HCT116 (cell line): Measurements from ENCODE around the gene CDK18. TPM values are rescaled to one million over a fixed set of nuclear protein-coding genes. Genes with fewer than 3 reads are reported as not detected.
A peak's percentile ranks its signal among the peaks of the same experiment; 100 is the strongest.

ENCODE experiments used
- ATAC-seq: fragments of 200-7000 bp; cut with Tn5 transposase; 2 replicates; pipeline ENCODE4 v1.9.1; 2020; ENCODE audit warnings: mild to moderate bottlenecking, moderate library complexity
- BruUV-seq: library from RNA; stranded (reverse); fragments of 400-500 nt; replicated peaks from 2 replicates; lab custom pipeline; 2021; lab: Mats Ljungman, UMichigan
- CTCF ChIA-PET: fragments of 300-600 bp; sonication (Branson Sonifier 250); formaldehyde crosslinking; loops from one replicate; lab custom pipeline; 2021; ENCODE audit warnings: antibody characterized with exemption; lab: Charles Lee
- POLR2A ChIA-PET: fragments of 300-600, 350-600 bp; sonication (Branson Sonifier 250); formaldehyde crosslinking; loops from one replicate; lab custom pipeline; 2021; ENCODE audit warnings: antibody characterized with exemption; lab: Charles Lee
- RAD21 ChIA-PET, 2 experiments: fragments of 300-600 bp; sonication (Branson Sonifier 250); formaldehyde crosslinking; loops; one replicate each; lab custom pipeline; 2023; ENCODE audit warnings: low total read pairs in 2 of 2; ENCODE audit not compliant: uncharacterized antibody in 2 of 2, unreplicated experiment in 2 of 2, low non-redundant PET in 1 of 2; lab: Charles Lee
- DNase-seq: peaks from one replicate; pipeline ENCODE4 v3.0.0-alpha.2; 2010; ENCODE audit warnings: low read depth, low spot score
- H2AFZ ChIP-seq: fragments of 200-600 bp; shearing (Covaris generic), sonication (generic); 2 replicates; pipeline ENCODE4 v1.6.1; 2017; ENCODE audit warnings: low read depth, mixed run types, mixed read lengths, antibody characterized with exemption, low read length; ENCODE audit not compliant: poor library complexity, severe bottlenecking
- H3K27ac ChIP-seq: 2 replicates; pipeline ENCODE4 v1.5.1; 2012; ENCODE audit warnings: low read depth, low read length
- H3K27me3 ChIP-seq: fragments of 200-600 bp; sonication (generic); 2 replicates; pipeline ENCODE4 v1.6.1; 2016; ENCODE audit warnings: mixed run types, low read length, mixed read lengths; ENCODE audit not compliant: insufficient read depth
- H3K36me3 ChIP-seq, 2 experiments: fragments of 200-500 bp in 1 of 2; fragments of 200-600 bp in 1 of 2; sonication (Bioruptor generic) in 1 of 2; sonication (generic) in 1 of 2; 2 replicates each; pipeline versions ENCODE4 v1.5.1 to v1.6.1; 2014 to 2016; ENCODE audit warnings: low read length in 2 of 2, inconsistent platforms in 1 of 2, mixed read lengths in 1 of 2, mixed run types in 1 of 2; ENCODE audit not compliant: insufficient read depth in 2 of 2, control insufficient read depth in 1 of 2
- H3K4me1 ChIP-seq, 2 experiments: fragments of 200-600 bp in 1 of 2; sonication (generic) in 1 of 2; 2 replicates each; pipeline versions ENCODE4 v1.5.1 to v1.6.1; 2012 to 2017; ENCODE audit warnings: low read length in 2 of 2, inconsistent platforms in 1 of 2, mild to moderate bottlenecking in 1 of 2, mixed read lengths in 1 of 2, mixed run types in 1 of 2, moderate library complexity in 1 of 2; ENCODE audit not compliant: insufficient read depth in 2 of 2, control insufficient read depth in 1 of 2
- H3K4me2 ChIP-seq: fragments of 200-600 bp; sonication (generic); 2 replicates; pipeline ENCODE4 v1.6.1; 2017; ENCODE audit warnings: mixed run types, low read length, mixed read lengths
- H3K4me3 ChIP-seq, 2 experiments: fragments of 200-600 bp in 1 of 2; sonication (generic) in 1 of 2; replicated peaks in 1 of 2; 2 replicates each; pipeline ENCODE4 v1.5.1; 2011 to 2016; ENCODE audit warnings: low read length in 2 of 2, control low read depth in 1 of 2, low read depth in 1 of 2, mild to moderate bottlenecking in 1 of 2, mixed read lengths in 1 of 2, mixed run types in 1 of 2
- H3K79me2 ChIP-seq: fragments of 200-600 bp; sonication (generic); 2 replicates; pipeline ENCODE4 v1.6.1; 2017; ENCODE audit warnings: mild to moderate bottlenecking, mixed run types, low read length, moderate library complexity, mixed read lengths; ENCODE audit not compliant: insufficient read depth
- H3K9ac ChIP-seq: fragments of 200-600 bp; sonication (generic); 2 replicates; pipeline ENCODE4 v1.6.1; 2016; ENCODE audit warnings: low read length, mixed read lengths
- H3K9me2 ChIP-seq: fragments of 200-600 bp; sonication (generic), shearing (Covaris generic); 2 replicates; pipeline ENCODE4 v1.6.1; 2017; ENCODE audit warnings: mixed run types, mild to moderate bottlenecking, moderate library complexity; ENCODE audit not compliant: insufficient read depth
- H3K9me3 ChIP-seq, 2 experiments: fragments of 200-500 bp in 1 of 2; fragments of 200-600 bp in 1 of 2; sonication (Bioruptor generic) in 1 of 2; sonication (generic) in 1 of 2; 2 replicates each; pipeline ENCODE4 v1.6.1; 2014 to 2017; ENCODE audit warnings: low read length in 2 of 2, mixed read lengths in 2 of 2, inconsistent platforms in 1 of 2, low read depth in 1 of 2, mild to moderate bottlenecking in 1 of 2, mixed run types in 1 of 2, moderate library complexity in 1 of 2; ENCODE audit not compliant: control insufficient read depth in 1 of 2, insufficient read depth in 1 of 2
- H4K20me1 ChIP-seq: fragments of 200-600 bp; sonication (generic), shearing (Covaris generic); 2 replicates; pipeline ENCODE4 v1.6.1; 2017; ENCODE audit warnings: mixed run types, mild to moderate bottlenecking, moderate library complexity; ENCODE audit not compliant: insufficient read depth
- CBX3 ChIP-seq: IDR thresholded peaks from 2 replicates; pipeline ENCODE4 v1.6.1; 2012; ENCODE audit warnings: low read depth
- CEBPB ChIP-seq: IDR thresholded peaks from 2 replicates; pipeline ENCODE4 v1.6.1; 2012; ENCODE audit warnings: low read depth
- ELF1 ChIP-seq: IDR thresholded peaks from 2 replicates; pipeline ENCODE4 v1.6.1; 2012; ENCODE audit warnings: low read depth, borderline replicate concordance
- EZH2 ChIP-seq: fragments of 200-600 bp; sonication (generic); IDR thresholded peaks from 2 replicates; pipeline ENCODE4 v1.6.1; 2017; ENCODE audit warnings: antibody characterized with exemption, mixed run types
- EZH2phosphoT487 ChIP-seq: fragments of 200-600 bp; IDR thresholded peaks from 2 replicates; pipeline ENCODE4 v1.6.1; 2018; ENCODE audit warnings: antibody characterized with exemption, borderline replicate concordance
- FOSL1 ChIP-seq: IDR thresholded peaks from 2 replicates; pipeline ENCODE4 v1.6.1; 2012; ENCODE audit warnings: low read depth
- MAX ChIP-seq: IDR thresholded peaks from 2 replicates; pipeline ENCODE4 v1.6.1; 2012
- POLR2A ChIP-seq: IDR thresholded peaks from 2 replicates; pipeline ENCODE4 v1.7.0; 2011; ENCODE audit warnings: borderline replicate concordance; ENCODE audit not compliant: insufficient read depth, insufficient read length; ENCODE audit errors: extremely low read depth
- POLR2AphosphoS5 ChIP-seq: IDR thresholded peaks from 2 replicates; pipeline ENCODE4 v1.6.1; 2011; ENCODE audit warnings: mild to moderate bottlenecking, low read depth, low read length, moderate library complexity
- RAD21 ChIP-seq: IDR thresholded peaks from 2 replicates; pipeline ENCODE4 v1.6.1; 2012; ENCODE audit warnings: low read depth, mild to moderate bottlenecking
- SIN3A ChIP-seq: IDR thresholded peaks from 2 replicates; pipeline ENCODE4 v1.6.1; 2012; ENCODE audit warnings: low read depth
- SP1 ChIP-seq: IDR thresholded peaks from 2 replicates; pipeline ENCODE4 v1.6.1; 2012; ENCODE audit warnings: low read depth
- TCF7L2 ChIP-seq: IDR thresholded peaks from 2 replicates; pipeline ENCODE4 v1.7.0; 2011; ENCODE audit warnings: borderline replicate concordance, inconsistent platforms; ENCODE audit not compliant: insufficient read depth, insufficient read length; ENCODE audit errors: extremely low read depth
- ZBTB33 ChIP-seq: IDR thresholded peaks from 2 replicates; pipeline ENCODE4 v1.6.1; 2011; ENCODE audit warnings: mild to moderate bottlenecking, low read length, moderate library complexity; ENCODE audit not compliant: insufficient replicate concordance; ENCODE audit errors: extremely low read depth
- ZFX ChIP-seq: fragments of 450-650 bp; IDR thresholded peaks from 2 replicates; pipeline ENCODE4 v1.6.1; 2017
- ZNF274 ChIP-seq: fragments of 200-500 bp; sonication (Bioruptor generic); IDR thresholded peaks from 2 replicates; pipeline ENCODE4 v1.6.1; 2014; ENCODE audit warnings: mild to moderate bottlenecking, low read depth, low read length, inconsistent platforms
- intact Hi-C: fragments of 100-400 bp; cut with micrococcal nuclease; formaldehyde crosslinking; loops from 2 replicates; pipeline ENCODE4 v1.10.0; 2022
- total RNA-seq: library from RNA; stranded (reverse); gene quantifications from one replicate; pipeline ENCODE4 v1.2.1, GENCODE V29; 2021; ENCODE audit not compliant: unreplicated experiment

Gene CDK18
- total RNA-seq, 1 experiment from 2014 or later = 32.0 TPM

GRCh38 chr1:205492774-205493173, 11.7 kb upstream of the CDK18 start:
- intact Hi-C loops = no loop called here

DNA sequence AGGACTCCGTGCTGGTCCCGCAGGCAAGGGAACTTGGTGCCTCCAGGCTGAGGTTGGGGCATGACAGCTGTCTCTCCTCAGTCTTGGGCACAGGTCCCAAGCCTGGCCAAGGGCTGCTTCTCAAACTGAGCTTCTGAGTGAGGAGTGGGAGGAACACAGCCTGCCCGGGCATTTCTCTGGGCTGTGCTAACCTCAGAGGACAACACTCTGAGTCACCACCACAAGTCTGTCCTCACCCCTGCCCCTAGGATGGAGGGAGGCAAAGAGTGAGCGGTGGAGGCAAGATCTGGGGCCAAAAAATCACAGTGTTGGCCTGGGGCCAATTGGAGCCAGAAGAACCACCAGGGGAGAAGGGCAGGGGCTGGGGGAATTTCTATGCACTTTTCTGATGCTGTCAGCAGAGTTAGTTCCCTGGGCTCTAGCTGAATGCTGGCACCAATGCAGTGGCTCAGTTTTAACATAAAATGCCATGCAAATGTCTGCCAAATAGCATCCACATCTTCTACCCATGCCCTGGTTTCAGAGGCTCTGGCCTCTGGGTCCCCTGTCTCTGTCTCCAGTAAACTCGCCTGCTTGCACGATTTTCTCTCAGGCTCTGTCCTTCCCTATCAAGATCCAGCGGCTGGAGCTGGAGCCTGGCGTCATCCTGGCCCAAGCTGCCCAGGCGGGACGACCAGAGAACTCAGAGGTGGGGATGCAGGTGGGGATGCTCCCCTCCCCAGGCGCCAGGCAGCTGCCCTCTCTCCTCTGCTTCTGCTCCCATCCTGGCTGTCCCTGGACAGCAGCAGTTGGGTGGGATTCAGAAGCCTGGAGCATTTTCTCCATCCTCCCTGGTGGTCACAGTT, 11.0 kb upstream of the CDK18 start:
- RAD21 ChIA-PET = interaction anchor here (0.8 to 1.0 kb wide), 2 partner anchors 31 kb away, joined by 3 read pairs; no protein-coding TSS in a partner anchor
- H3K4me3 ChIP-seq = no peak overlapping the region
- no peaks in the 10 kb centered on the region for H3K36me3 ChIP-seq
- DNase-seq = no peak
- ATAC-seq = peak; percentile 81
- H3K27ac ChIP-seq = no peak overlapping the region
- peak overlapping the region; percentile 49 for H3K4me2 ChIP-seq
- H3K79me2 ChIP-seq = no peaks in the 10 kb centered on the region
- H3K9me3 ChIP-seq = no peaks in the 10 kb centered on the region
- no peak overlapping the region for H2AFZ ChIP-seq
- CTCF ChIA-PET = interaction anchor here (0.8 to 12.3 kb wide), 5 partner anchors 8 to 139 kb away, joined by 3 to 200 read pairs (median 3); no protein-coding TSS in a partner anchor
- H3K27me3 ChIP-seq = no peaks in the 10 kb centered on the region
- no peak overlapping the region for H3K9ac ChIP-seq
- peaks cover 17 to 22% of the 10 kb centered on the region in 2 experiments for H3K4me1 ChIP-seq
- intact Hi-C loops = no loop called here
- no peaks in the 10 kb centered on the region for H4K20me1 ChIP-seq
- no TSS peak for BruUV-seq
- H3K9me2 ChIP-seq = no peaks in the 10 kb centered on the region
- POLR2A ChIA-PET = no interaction called here
- TF ChIP-seq EZH2 (no peak), MAX (no peak), POLR2AphosphoS5 (no peak), ELF1 (no peak), RAD21 (no peak), SP1 (no peak), POLR2A (no peak), TCF7L2 (no peak), ZBTB33 (no peak), CBX3 (no peak), CEBPB (no peak), ZNF274 (no peak), ZFX (no peak)

More at GRCh38 chr1:205492774-205493173, 11.7 kb upstream of the CDK18 start:
- Histone ChIP-seq H3K4me3 (no peak overlapping the region), H3K79me2 (no peaks in the 10 kb centered on the region), H3K27me3 (no peaks in the 10 kb centered on the region), H3K4me1 (peaks cover 17 to 22% of the 10 kb centered on the region in 2 experiments), H3K9ac (no peak overlapping the region), H3K36me3 (no peaks in the 10 kb centered on the region), H2AFZ (no peak overlapping the region), H3K9me2 (no peaks in the 10 kb centered on the region), H3K27ac (no peak overlapping the region), H3K9me3 (no peaks in the 10 kb centered on the region), H3K4me2 (peak overlapping the region; percentile 49), H4K20me1 (no peaks in the 10 kb centered on the region)
- BruUV-seq = no TSS peak
- ChIA-PET CTCF (interaction anchor here (1.0 to 12.3 kb wide), 4 partner anchors 7 to 138 kb away, joined by 3 to 200 read pairs (median 6); no protein-coding TSS in a partner anchor), RAD21 (interaction anchor here (0.8 to 1.0 kb wide), 2 partner anchors 32 kb away, joined by 3 read pairs; no protein-coding TSS in a partner anchor), POLR2A (interaction anchor here (0.8 kb wide), 1 partner anchor 54 kb away, joined by 3 read pairs; no protein-coding TSS in a partner anchor)
- DNase-seq = no peak
- TF ChIP-seq EZH2 (no peak), SP1 (no peak), SIN3A (no peak), FOSL1 (no peak), POLR2AphosphoS5 (no peak), EZH2phosphoT487 (no peak)
- ATAC-seq = no peak
